Tibial artery (tissue), 4 donors: ENCODE results near the gene MYO9A.
"Not testable (repeated sequence)": the region's sequence is repeated elsewhere in the genome, so short reads cannot be mapped to it uniquely, and the experiment has no call there.

Experiments
- DNase-seq, 2 donors: peaks; one replicate each; pipeline ENCODE4 v3.0.0-alpha.2; 2019
- H3K27ac ChIP-seq, 2 donors: fragments of 200-600 bp; sonication (generic) in 1 of 2; 1 replicate in 1 of 2; 2 replicates in 1 of 2; pipeline ENCODE4 v1.5.1; 2018 to 2019; ENCODE audit warnings: mild to moderate bottlenecking in 1 of 2
- H3K27me3 ChIP-seq, 2 donors: fragments of 200-600 bp; sonication (generic) in 1 of 2; one replicate each; pipeline versions ENCODE4 v1.5.1 to v1.6.0; 2016 to 2019
- H3K36me3 ChIP-seq, 3 donors: fragments of 200-600 bp; sonication (generic) in 2 of 3; one replicate each; pipeline ENCODE4 v1.5.1; 2016 to 2019; ENCODE audit warnings: mild to moderate bottlenecking in 2 of 3
- H3K4me1 ChIP-seq, 4 donors: fragments of 200-600 bp; sonication (generic) in 2 of 4; 1 replicate in 3 of 4; 2 replicates in 1 of 4; pipeline ENCODE4 v1.5.1; 2016 to 2019
- H3K4me3 ChIP-seq, 2 donors: fragments of 200-600 bp; sonication (generic) in 1 of 2; 1 replicate in 1 of 2; 2 replicates in 1 of 2; pipeline ENCODE4 v1.5.1; 2018 to 2019; ENCODE audit warnings: mild to moderate bottlenecking in 2 of 2
- H3K9me3 ChIP-seq, 3 donors: fragments of 200-600 bp; sonication (generic) in 1 of 3; one replicate each; pipeline ENCODE4 v1.5.1; 2016 to 2019
- intact Hi-C: fragments of 100-400 bp; cut with DNase I; formaldehyde crosslinking; loops from one replicate; pipeline ENCODE4 v1.15.0; 2023; ENCODE audit warnings: low total_unique reads
- TF ChIP-seq, protein P1 (sequence below), 2 experiments: fragments of 200-600 bp in 1 of 2; fragments of 450-650 bp in 1 of 2; IDR thresholded peaks; one replicate each; pipeline ENCODE4 v1.5.1; 2017 to 2019; ENCODE audit warnings: antibody characterized with exemption in 2 of 2, mild to moderate bottlenecking in 1 of 2, moderate library complexity in 1 of 2

Gene MYO9A

GRCh38 chr15:72058585-72058984 lies 59.4 kb downstream of the MYO9A start:
- no peak for DNase-seq
- TF ChIP-seq, protein P1, sequence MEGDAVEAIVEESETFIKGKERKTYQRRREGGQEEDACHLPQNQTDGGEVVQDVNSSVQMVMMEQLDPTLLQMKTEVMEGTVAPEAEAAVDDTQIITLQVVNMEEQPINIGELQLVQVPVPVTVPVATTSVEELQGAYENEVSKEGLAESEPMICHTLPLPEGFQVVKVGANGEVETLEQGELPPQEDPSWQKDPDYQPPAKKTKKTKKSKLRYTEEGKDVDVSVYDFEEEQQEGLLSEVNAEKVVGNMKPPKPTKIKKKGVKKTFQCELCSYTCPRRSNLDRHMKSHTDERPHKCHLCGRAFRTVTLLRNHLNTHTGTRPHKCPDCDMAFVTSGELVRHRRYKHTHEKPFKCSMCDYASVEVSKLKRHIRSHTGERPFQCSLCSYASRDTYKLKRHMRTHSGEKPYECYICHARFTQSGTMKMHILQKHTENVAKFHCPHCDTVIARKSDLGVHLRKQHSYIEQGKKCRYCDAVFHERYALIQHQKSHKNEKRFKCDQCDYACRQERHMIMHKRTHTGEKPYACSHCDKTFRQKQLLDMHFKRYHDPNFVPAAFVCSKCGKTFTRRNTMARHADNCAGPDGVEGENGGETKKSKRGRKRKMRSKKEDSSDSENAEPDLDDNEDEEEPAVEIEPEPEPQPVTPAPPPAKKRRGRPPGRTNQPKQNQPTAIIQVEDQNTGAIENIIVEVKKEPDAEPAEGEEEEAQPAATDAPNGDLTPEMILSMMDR (IDR thresholded peaks at IDR 0.05): no peak
- Histone ChIP-seq H3K4me3 (no peak overlapping the region), H3K9me3 (no peaks in the 10 kb centered on the region), H3K27ac (no peak overlapping the region), H3K36me3 (peaks cover 0 to 4% (median 0%) of the 10 kb centered on the region in 3 donors), H3K27me3 (no peaks in the 10 kb centered on the region), H3K4me1 (peaks cover 0 to 31% (median 5%) of the 10 kb centered on the region in 4 donors)
- intact Hi-C loops: no loop called here

GRCh38 chr15:72057548-72058091 lies 60.3 kb downstream of the MYO9A start:
- Histone ChIP-seq H3K27ac (no peak overlapping the region), H3K4me3 (no peak overlapping the region), H3K4me1 (peaks cover 0 to 36% (median 6%) of the 10 kb centered on the region in 4 donors), H3K27me3 (no peaks in the 10 kb centered on the region), H3K36me3 (peaks cover 0 to 4% (median 0%) of the 10 kb centered on the region in 3 donors), H3K9me3 (no peaks in the 10 kb centered on the region)
- no peak for DNase-seq
- intact Hi-C loops: no loop called here
- TF ChIP-seq, protein P1 (IDR thresholded peaks at IDR 0.05): no peak

DNA sequence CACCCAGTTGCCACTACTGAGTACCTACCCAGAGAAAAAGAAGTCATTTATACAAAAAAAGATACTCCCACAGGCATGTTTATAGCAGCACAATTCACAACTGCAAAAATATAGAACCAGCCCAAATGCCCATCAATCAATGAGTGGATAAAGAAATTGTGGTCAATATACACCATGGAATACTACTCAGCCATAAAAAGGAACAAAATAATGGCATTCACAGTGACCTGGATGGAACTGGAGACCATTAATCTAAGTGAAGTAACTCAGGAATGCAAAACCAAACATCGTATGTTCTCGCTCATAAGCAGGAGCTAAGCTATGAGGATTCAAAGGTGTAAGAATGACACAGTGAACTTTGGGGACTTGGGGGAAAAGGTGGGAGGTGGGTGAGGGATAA lies 61.7 kb downstream of the MYO9A start:
- H3K4me1 ChIP-seq: peaks cover 0 to 34% (median 8%) of the 10 kb centered on the region in 4 donors
- H3K36me3 ChIP-seq, H3K27me3 ChIP-seq, DNase-seq, H3K27ac ChIP-seq, H3K9me3 ChIP-seq, intact Hi-C loops, H3K4me3 ChIP-seq: not testable (repeated sequence)

DNA sequence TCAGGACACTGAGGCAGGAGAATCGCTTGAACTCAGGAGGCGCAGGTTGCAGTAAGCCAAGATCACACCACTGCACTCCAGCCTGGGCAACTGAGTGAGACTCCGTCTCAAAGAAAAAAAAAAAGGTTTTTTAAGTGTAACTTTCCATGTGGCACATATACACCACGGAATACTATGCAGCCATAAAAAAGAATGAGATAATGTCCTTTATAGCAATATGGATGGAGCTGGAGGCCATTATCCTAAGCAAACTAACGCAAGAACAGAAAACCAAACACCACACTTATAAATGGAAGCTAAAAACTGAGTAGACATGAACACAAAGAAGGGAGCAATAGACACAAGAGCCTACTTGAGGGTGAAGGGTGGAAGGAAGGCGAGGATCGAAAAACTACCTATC lies 64.7 kb downstream of the MYO9A start:
- intact Hi-C loops, H3K4me3 ChIP-seq, H3K27ac ChIP-seq, H3K36me3 ChIP-seq, H3K9me3 ChIP-seq, H3K27me3 ChIP-seq, DNase-seq: not testable (repeated sequence)
- H3K4me1 ChIP-seq: peaks cover 0 to 22% (median 7%) of the 10 kb centered on the region in 4 donors

GRCh38 chr15:72050700-72051099 lies 67.2 kb downstream of the MYO9A start:
- no peak overlapping the region for H3K27ac ChIP-seq
- DNase-seq: no peak
- H3K9me3 ChIP-seq: no peaks in the 10 kb centered on the region
- peaks cover 0 to 20% (median 7%) of the 10 kb centered on the region in 4 donors for H3K4me1 ChIP-seq
- TF ChIP-seq, protein P1 (IDR thresholded peaks at IDR 0.05): no peak
- intact Hi-C loops: no loop called here
- no peak overlapping the region for H3K4me3 ChIP-seq
- H3K36me3 ChIP-seq: peaks cover 0 to 7% (median 6%) of the 10 kb centered on the region in 3 donors
- no peaks in the 10 kb centered on the region for H3K27me3 ChIP-seq

DNA sequence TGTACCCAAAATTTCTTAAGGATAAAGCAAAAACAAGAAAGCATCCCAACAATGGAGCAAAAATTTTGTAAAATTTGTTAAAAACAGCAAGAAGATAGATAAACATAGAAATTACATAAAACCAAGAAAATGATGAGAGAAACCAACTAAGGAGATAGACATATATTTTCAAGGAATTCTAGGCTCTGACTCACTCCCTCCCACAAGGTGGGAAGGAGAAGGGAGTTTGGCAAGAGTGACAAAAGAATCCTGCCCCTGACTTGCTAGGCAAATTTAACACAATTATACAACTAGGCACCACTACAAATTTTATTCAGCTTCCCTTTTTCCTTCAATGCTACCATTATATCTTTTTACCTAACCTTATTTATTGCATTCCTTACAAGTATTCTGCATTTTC lies 70.9 kb downstream of the MYO9A start:
- Histone ChIP-seq H3K27me3 (no peaks in the 10 kb centered on the region), H3K27ac (no peak overlapping the region), H3K36me3 (peaks cover 0 to 15% (median 14%) of the 10 kb centered on the region in 3 donors), H3K4me1 (peaks cover 0 to 19% (median 8%) of the 10 kb centered on the region in 4 donors), H3K9me3 (no peaks in the 10 kb centered on the region), H3K4me3 (no peak overlapping the region)
- DNase-seq: no peak
- TF ChIP-seq, protein P1 (IDR thresholded peaks at IDR 0.05): no peak
- intact Hi-C loops: no loop called here

GRCh38 chr15:72044956-72045355 lies 73.0 kb downstream of the MYO9A start:
- Histone ChIP-seq H3K27me3 (no peaks in the 10 kb centered on the region), H3K27ac (no peak overlapping the region), H3K4me3 (no peak overlapping the region), H3K4me1 (peaks cover 0 to 19% (median 8%) of the 10 kb centered on the region in 4 donors), H3K9me3 (no peaks in the 10 kb centered on the region), H3K36me3 (peaks cover 0 to 23% (median 15%) of the 10 kb centered on the region in 3 donors)
- intact Hi-C loops: no loop called here
- TF ChIP-seq, protein P1 (IDR thresholded peaks at IDR 0.05): no peak
- DNase-seq: no peak
